HG03571 (cell line): ENCODE measurements around the gene BFAR.
"Not testable (repeated sequence)": the region's sequence is repeated elsewhere in the genome, so short reads cannot be mapped to it uniquely, and the experiment has no call there.

Source experiments
- ATAC-seq: cut with Tn5 transposase; IDR thresholded peaks from one replicate; pipeline ENCODE4 v1.9.1; 2021; ENCODE audit not compliant: unreplicated experiment

Gene BFAR

GRCh38 chr16:14632693-14633569 is at the start of gene BFAR:
BFAR (plus strand) TSS chr16:14632951; CDS start chr16:14644347, 11,396 bp downstream.
- peak; percentile 55 for ATAC-seq

- ATAC-seq, result no peak
Observed at GRCh38 chr16:14585287-14585686, 47.5 kb upstream of the BFAR start.

GRCh38 chr16:14586637-14587305 is 46.0 kb upstream of the BFAR start:
- ATAC-seq, result no peak

- ATAC-seq, result no peak
Observed at GRCh38 chr16:14600164-14600563, 32.6 kb upstream of the BFAR start.

- ATAC-seq, result no peak
Observed at GRCh38 chr16:14602443-14602963, 30.2 kb upstream of the BFAR start.

GRCh38 chr16:14606102-14606501 is 26.6 kb upstream of the BFAR start:
- ATAC-seq, result no peak

- no peak for ATAC-seq
Observed at GRCh38 chr16:14608111-14608566, 24.6 kb upstream of the BFAR start.

GRCh38 chr16:14608604-14609003 is 24.1 kb upstream of the BFAR start:
- ATAC-seq, result no peak

- no peak for ATAC-seq
Observed at GRCh38 chr16:14609716-14610115, 23.0 kb upstream of the BFAR start.

- no peak for ATAC-seq
Observed at GRCh38 chr16:14611660-14612059, 21.1 kb upstream of the BFAR start.

GRCh38 chr16:14613991-14614390 is 18.8 kb upstream of the BFAR start:
- ATAC-seq, result no peak

GRCh38 chr16:14616280-14616679 is 16.5 kb upstream of the BFAR start:
- ATAC-seq, result no peak

- ATAC-seq, result no peak
Observed at GRCh38 chr16:14618566-14618965, 14.2 kb upstream of the BFAR start.

- ATAC-seq, result no peak
Observed at GRCh38 chr16:14627078-14627477, 5.7 kb upstream of the BFAR start.

- no peak for ATAC-seq
Observed at GRCh38 chr16:14628806-14629611, 3.7 kb upstream of the BFAR start.

- ATAC-seq, result no peak
Observed at GRCh38 chr16:14629612-14629918, 3.2 kb upstream of the BFAR start.

GRCh38 chr16:14629919-14630619 is 2.7 kb upstream of the BFAR start, which contains the start of gene PARN:
PARN (minus strand) TSS chr16:14630260; CDS start chr16:14630125, 135 bp downstream.
- ATAC-seq, result peak; percentile 46

- ATAC-seq, result not testable (repeated sequence)
Observed at GRCh38 chr16:14630620-14631330, 2.0 kb upstream of the BFAR start.

- no peak for ATAC-seq
Observed at GRCh38 chr16:14634389-14634725, 1.6 kb downstream of the BFAR start.
